ENCODE results near the gene LY6G5C. TPM values are rescaled to one million over a fixed set of nuclear protein-coding genes. Genes with fewer than 3 reads are reported as not detected.
"Not testable (repeated sequence)": the region's sequence is repeated elsewhere in the genome, so short reads cannot be mapped to it uniquely, and the experiment has no call there.

The LY6G5C gene
- total and polyA plus RNA-seq, 2 donors, result 0.37 to 4.0 TPM

- Histone ChIP-seq H3K27ac (ENCODE audit: low read depth) (no peak within 1 kb of the TSS), H3K36me3 (ENCODE audit: insufficient read depth) (no peaks in the 10 kb centered on the region), H3K4me1 (ENCODE audit: insufficient read depth) (no peaks in the 10 kb centered on the region), H3K4me3 (ENCODE audit: low read depth, low read length) (no peak within 1 kb of the TSS)
- DNase-seq (ENCODE audit: extremely low spot score), result no peak
- WGBS, result 82% methylated on average over 4 of the region's 4 CpGs
These were observed 40.6 kb upstream of the LY6G5C start, which contains the start of gene LY6G6C for GRCh38 chr6:31721351-31722020. LY6G6C (minus strand) TSS chr6:31721746; CDS start chr6:31721679, 67 bp downstream.

- DNase-seq (ENCODE audit: extremely low spot score), result no peak
- H3K36me3 ChIP-seq (ENCODE audit: insufficient read depth), result no peaks in the 10 kb centered on the region
- no peak overlapping the region for H3K4me3 ChIP-seq (ENCODE audit: low read depth, low read length)
- no peak overlapping the region for H3K27ac ChIP-seq (ENCODE audit: low read depth)
- H3K4me1 ChIP-seq (ENCODE audit: insufficient read depth), result no peaks in the 10 kb centered on the region
- 78% methylated on average over 5 of the region's 5 CpGs for WGBS
These were observed 39.4 kb upstream of the LY6G5C start for GRCh38 chr6:31720196-31720770.

GRCh38 chr6:31719001-31719400, 38.1 kb upstream of the LY6G5C start:
- no peak overlapping the region for H3K27ac ChIP-seq (ENCODE audit: low read depth)
- no peak for DNase-seq (ENCODE audit: extremely low spot score)
- no peaks in the 10 kb centered on the region for H3K36me3 ChIP-seq (ENCODE audit: insufficient read depth)
- 85% methylated on average over 6 of the region's 6 CpGs for WGBS
- H3K4me3 ChIP-seq (ENCODE audit: low read depth, low read length), result no peak overlapping the region
- no peaks in the 10 kb centered on the region for H3K4me1 ChIP-seq (ENCODE audit: insufficient read depth)

- Histone ChIP-seq H3K4me3 (ENCODE audit: low read depth, low read length) (no peak overlapping the region), H3K27ac (ENCODE audit: low read depth) (no peak overlapping the region), H3K4me1 (ENCODE audit: insufficient read depth) (no peaks in the 10 kb centered on the region), H3K36me3 (ENCODE audit: insufficient read depth) (no peaks in the 10 kb centered on the region)
- DNase-seq (ENCODE audit: extremely low spot score), result no peak
- 83% methylated on average over 1 of the region's 1 CpG for WGBS
These were observed 37.4 kb upstream of the LY6G5C start for GRCh38 chr6:31718265-31718664.

GRCh38 chr6:31717499-31718222, 36.8 kb upstream of the LY6G5C start:
- H3K4me1 ChIP-seq (ENCODE audit: insufficient read depth), result no peaks in the 10 kb centered on the region
- H3K27ac ChIP-seq (ENCODE audit: low read depth), result no peak overlapping the region
- DNase-seq (ENCODE audit: extremely low spot score), result no peak
- no peak overlapping the region for H3K4me3 ChIP-seq (ENCODE audit: low read depth, low read length)
- H3K36me3 ChIP-seq (ENCODE audit: insufficient read depth), result no peaks in the 10 kb centered on the region
- 76% methylated on average over 10 of the region's 10 CpGs for WGBS

- Histone ChIP-seq H3K4me1 (ENCODE audit: insufficient read depth) (no peaks in the 10 kb centered on the region), H3K36me3 (ENCODE audit: insufficient read depth) (no peaks in the 10 kb centered on the region), H3K4me3 (ENCODE audit: low read depth, low read length) (no peak within 1 kb of the TSS), H3K27ac (ENCODE audit: low read depth) (no peak within 1 kb of the TSS)
- DNase-seq (ENCODE audit: extremely low spot score), result no peak
- WGBS, result 43% methylated on average over 16 of the region's 16 CpGs
These were observed 34.4 kb upstream of the LY6G5C start, which contains the start of gene LY6G6D for GRCh38 chr6:31715022-31715958. LY6G6D (plus strand) TSS chr6:31715348; CDS start chr6:31715356, 8 bp downstream.

GRCh38 chr6:31713991-31714684, 33.3 kb upstream of the LY6G5C start:
- DNase-seq (ENCODE audit: extremely low spot score), result no peak
- Histone ChIP-seq H3K27ac (ENCODE audit: low read depth) (no peak overlapping the region), H3K4me3 (ENCODE audit: low read depth, low read length) (no peak overlapping the region), H3K36me3 (ENCODE audit: insufficient read depth) (no peaks in the 10 kb centered on the region), H3K4me1 (ENCODE audit: insufficient read depth) (no peaks in the 10 kb centered on the region)
- 51% methylated on average over 5 of the region's 5 CpGs for WGBS

GRCh38 chr6:31713465-31713864, 32.6 kb upstream of the LY6G5C start:
- 72% methylated on average over 4 of the region's 4 CpGs for WGBS
- H3K36me3 ChIP-seq (ENCODE audit: insufficient read depth), result no peaks in the 10 kb centered on the region
- H3K4me3 ChIP-seq (ENCODE audit: low read depth, low read length), result no peak overlapping the region
- no peak overlapping the region for H3K27ac ChIP-seq (ENCODE audit: low read depth)
- H3K4me1 ChIP-seq (ENCODE audit: insufficient read depth), result no peaks in the 10 kb centered on the region
- DNase-seq (ENCODE audit: extremely low spot score), result no peak

- WGBS, result 90% methylated on average over 8 of the region's 8 CpGs
- Histone ChIP-seq H3K27ac (ENCODE audit: low read depth) (no peak overlapping the region), H3K4me1 (ENCODE audit: insufficient read depth) (no peaks in the 10 kb centered on the region), H3K4me3 (ENCODE audit: low read depth, low read length) (no peak overlapping the region), H3K36me3 (ENCODE audit: insufficient read depth) (no peaks in the 10 kb centered on the region)
- no peak for DNase-seq (ENCODE audit: extremely low spot score)
These were observed 31.4 kb upstream of the LY6G5C start for GRCh38 chr6:31712296-31712695.

- no peak for DNase-seq (ENCODE audit: extremely low spot score)
- 67% methylated on average over 8 of the region's 8 CpGs for WGBS
- no peak overlapping the region for H3K4me3 ChIP-seq (ENCODE audit: low read depth, low read length)
These were observed 30.4 kb upstream of the LY6G5C start for GRCh38 chr6:31711233-31711632.

GRCh38 chr6:31710523-31711219, 29.8 kb upstream of the LY6G5C start:
- Histone ChIP-seq H3K4me3 (ENCODE audit: low read depth, low read length) (no peak overlapping the region), H3K4me1 (ENCODE audit: insufficient read depth) (no peaks in the 10 kb centered on the region), H3K36me3 (ENCODE audit: insufficient read depth) (no peaks in the 10 kb centered on the region), H3K27ac (ENCODE audit: low read depth) (no peak overlapping the region)
- no peak for DNase-seq (ENCODE audit: extremely low spot score)
- WGBS, result 60% methylated on average over 5 of the region's 5 CpGs

More at GRCh38 chr6:31711233-31711632, 30.4 kb upstream of the LY6G5C start:
- H3K4me1 ChIP-seq (ENCODE audit: insufficient read depth), result no peaks in the 10 kb centered on the region
- no peak overlapping the region for H3K27ac ChIP-seq (ENCODE audit: low read depth)
- no peaks in the 10 kb centered on the region for H3K36me3 ChIP-seq (ENCODE audit: insufficient read depth)

GRCh38 chr6:31709157-31709556, 28.3 kb upstream of the LY6G5C start:
- not testable (repeated sequence) for H3K4me1 ChIP-seq (ENCODE audit: insufficient read depth); DNase-seq (ENCODE audit: extremely low spot score); H3K36me3 ChIP-seq (ENCODE audit: insufficient read depth); H3K4me3 ChIP-seq (ENCODE audit: low read depth, low read length); H3K27ac ChIP-seq (ENCODE audit: low read depth)
- 91% methylated on average over 11 of the region's 11 CpGs for WGBS
